Activated B cell treated with CpG ODN at 0.5 μM for 24 hours (primary cell): Measurements from ENCODE around the gene CTAGE6. TPM values are rescaled to one million over a fixed set of nuclear protein-coding genes. Genes with fewer than 3 reads are reported as not detected.
"Not testable (repeated sequence)": the region's sequence is repeated elsewhere in the genome, so short reads cannot be mapped to it uniquely, and the experiment has no call there.

Source experiments
- ATAC-seq: fragments of 200-7000 bp; cut with Tn5 transposase; one replicate; pipeline ENCODE4 v1.10.0; 2021; ENCODE audit warnings: low read depth, mild to moderate bottlenecking, moderate library complexity
- CTCF ChIA-PET: fragments of 350-600 bp; sonication (Branson Sonifier 250); formaldehyde crosslinking; loops from one replicate; lab custom pipeline; 2021; ENCODE audit warnings: antibody characterized with exemption; lab: Charles Lee
- POLR2A ChIA-PET: fragments of 350-600 bp; sonication (Branson Sonifier 250); formaldehyde crosslinking; loops from one replicate; lab custom pipeline; 2021; ENCODE audit warnings: antibody characterized with exemption; lab: Charles Lee
- DNase-seq: peaks from one replicate; pipeline ENCODE4 v3.0.0; 2022
- H3K27ac Mint-ChIP-seq: one replicate; pipeline ENCODE4 v1.8.0; 2020; ENCODE audit warnings: mixed read lengths
- H3K27me3 Mint-ChIP-seq: one replicate; pipeline ENCODE4 v1.8.0; 2021; ENCODE audit warnings: mixed read lengths
- H3K36me3 Mint-ChIP-seq: one replicate; pipeline ENCODE4 v1.8.0; 2021; ENCODE audit warnings: low read depth, mixed read lengths
- H3K4me1 Mint-ChIP-seq: one replicate; pipeline ENCODE4 v1.8.0; 2021; ENCODE audit warnings: mixed read lengths
- H3K4me3 Mint-ChIP-seq: one replicate; pipeline ENCODE4 v1.8.0; 2020; ENCODE audit warnings: mild to moderate bottlenecking, mixed read lengths
- H3K9me3 Mint-ChIP-seq: one replicate; pipeline ENCODE4 v1.8.0; 2020; ENCODE audit warnings: mixed read lengths
- CTCF ChIP-seq: fragments of 200-600 bp; IDR thresholded peaks from one replicate; pipeline ENCODE4 v1.8.0; 2022; ENCODE audit warnings: antibody characterized with exemption, mild to moderate bottlenecking
- intact Hi-C: fragments of 100-400 bp; cut with micrococcal nuclease; formaldehyde crosslinking; loops from one replicate; pipeline ENCODE4 v1.15.1; 2024
- total RNA-seq: library from RNA; stranded (reverse); gene quantifications from 2 replicates; pipeline ENCODE4 v1.2.3, GENCODE V29; 2022

The CTAGE6 gene
- total RNA-seq, 1 donor from 2014 or later, result 2.2 TPM

- H3K27me3 Mint-ChIP-seq, H3K4me3 Mint-ChIP-seq, intact Hi-C loops, H3K27ac Mint-ChIP-seq, ATAC-seq, H3K36me3 Mint-ChIP-seq, H3K4me1 Mint-ChIP-seq, H3K9me3 Mint-ChIP-seq, POLR2A ChIA-PET, CTCF ChIA-PET, DNase-seq: not testable (repeated sequence)
These were observed 5.6 kb upstream of the CTAGE6 start for GRCh38 chr7:143763065-143763464.

- POLR2A ChIA-PET, ATAC-seq, CTCF ChIA-PET: not testable (repeated sequence)
These were observed 12.2 kb downstream of the CTAGE6 start for GRCh38 chr7:143745340-143745739.

GRCh38 chr7:143737037-143737819, 20.3 kb downstream of the CTAGE6 start:
- H3K27ac Mint-ChIP-seq, H3K4me3 Mint-ChIP-seq, H3K4me1 Mint-ChIP-seq, H3K36me3 Mint-ChIP-seq, POLR2A ChIA-PET, intact Hi-C loops, H3K27me3 Mint-ChIP-seq, DNase-seq, H3K9me3 Mint-ChIP-seq: not testable (repeated sequence)
- CTCF ChIA-PET, result interaction anchor here (0.9 to 1.9 kb wide), 4 partner anchors 111 to 497 kb away, joined by 3 to 7 read pairs (median 7); no protein-coding TSS in a partner anchor
- ATAC-seq, result peak; percentile 56

More at GRCh38 chr7:143745340-143745739, 12.2 kb downstream of the CTAGE6 start:
- H3K4me1 Mint-ChIP-seq, H3K27ac Mint-ChIP-seq, DNase-seq, H3K9me3 Mint-ChIP-seq, H3K36me3 Mint-ChIP-seq, H3K4me3 Mint-ChIP-seq, H3K27me3 Mint-ChIP-seq, intact Hi-C loops: not testable (repeated sequence)

GRCh38 chr7:143735962-143736361, 21.5 kb downstream of the CTAGE6 start:
- H3K27ac Mint-ChIP-seq, result no peak overlapping the region
- intact Hi-C loops, result no loop called here
- peaks cover 4% of the 10 kb centered on the region for H3K4me1 Mint-ChIP-seq
- ATAC-seq (no peak), DNase-seq (no peak)
- peaks cover 2% of the 10 kb centered on the region for H3K36me3 Mint-ChIP-seq
- ChIA-PET CTCF (interaction anchor here (1.4 to 1.9 kb wide), 2 partner anchors 392 to 496 kb away, joined by 7 read pairs; no protein-coding TSS in a partner anchor), POLR2A (no interaction called here)
- TF ChIP-seq CTCF, result no peak
- H3K9me3 Mint-ChIP-seq, result no peaks in the 10 kb centered on the region
- no peak overlapping the region for H3K4me3 Mint-ChIP-seq
- no peaks in the 10 kb centered on the region for H3K27me3 Mint-ChIP-seq

- Mint-ChIP-seq H3K27ac (no peak overlapping the region), H3K36me3 (peaks cover 16% of the 10 kb centered on the region), H3K4me3 (no peak overlapping the region), H3K9me3 (peaks cover 2% of the 10 kb centered on the region), H3K4me1 (peaks cover 4% of the 10 kb centered on the region), H3K27me3 (no peaks in the 10 kb centered on the region)
- POLR2A ChIA-PET, result no interaction called here
- intact Hi-C loops, result no loop called here
- TF ChIP-seq CTCF, result no peak
- ATAC-seq (no peak), DNase-seq (no peak)
- CTCF ChIA-PET, result no interaction called here
These were observed 23.6 kb downstream of the CTAGE6 start for GRCh38 chr7:143733876-143734275.

GRCh38 chr7:143728333-143728862, 29.1 kb downstream of the CTAGE6 start:
- CTCF ChIA-PET, result interaction anchor here (1.0 kb wide), 1 partner anchor 400 kb away, joined by 3 read pairs; no protein-coding TSS in a partner anchor
- Mint-ChIP-seq H3K4me1 (no peaks in the 10 kb centered on the region), H3K27ac (no peak overlapping the region), H3K27me3 (no peaks in the 10 kb centered on the region), H3K9me3 (peaks cover 2% of the 10 kb centered on the region), H3K36me3 (peaks cover 26% of the 10 kb centered on the region), H3K4me3 (no peak overlapping the region)
- DNase-seq, result no peak
- no peak for ATAC-seq
- intact Hi-C loops, result no loop called here
- no peak for TF ChIP-seq CTCF
- POLR2A ChIA-PET, result no interaction called here

GRCh38 chr7:143727561-143727960, 29.9 kb downstream of the CTAGE6 start:
- H3K4me3 Mint-ChIP-seq, CTCF ChIA-PET, H3K4me1 Mint-ChIP-seq, intact Hi-C loops, DNase-seq, H3K27ac Mint-ChIP-seq, H3K9me3 Mint-ChIP-seq, H3K27me3 Mint-ChIP-seq, POLR2A ChIA-PET: not testable (repeated sequence)
- peak; percentile 50 for ATAC-seq
- peaks cover 26% of the 10 kb centered on the region for H3K36me3 Mint-ChIP-seq

- H3K27me3 Mint-ChIP-seq, ATAC-seq, H3K4me1 Mint-ChIP-seq, intact Hi-C loops, CTCF ChIA-PET, H3K27ac Mint-ChIP-seq, DNase-seq, H3K9me3 Mint-ChIP-seq, H3K4me3 Mint-ChIP-seq, POLR2A ChIA-PET: not testable (repeated sequence)
- H3K36me3 Mint-ChIP-seq, result peaks cover 25% of the 10 kb centered on the region
These were observed 31.4 kb downstream of the CTAGE6 start for GRCh38 chr7:143726143-143726542.

- H3K36me3 Mint-ChIP-seq, H3K4me3 Mint-ChIP-seq, H3K9me3 Mint-ChIP-seq: not testable (repeated sequence)
These were observed 37.2 kb downstream of the CTAGE6 start for GRCh38 chr7:143720335-143720734.

More at GRCh38 chr7:143720335-143720734, 37.2 kb downstream of the CTAGE6 start:
- H3K27me3 Mint-ChIP-seq, DNase-seq, CTCF ChIA-PET, POLR2A ChIA-PET, H3K27ac Mint-ChIP-seq, H3K4me1 Mint-ChIP-seq, intact Hi-C loops, ATAC-seq: not testable (repeated sequence)
